Neutrophil (primary cell): Measurements from ENCODE around the gene TSPAN3.

Experiments used
- H3K27ac ChIP-seq: fragments of 200-600 bp; sonication (generic); 2 replicates; pipeline ENCODE4 v1.5.1; 2016; ENCODE audit warnings: mild to moderate bottlenecking, moderate library complexity
- H3K27me3 ChIP-seq: fragments of 200-600 bp; sonication (generic); 2 replicates; pipeline ENCODE4 v1.6.0; 2016; ENCODE audit warnings: mild to moderate bottlenecking
- H3K36me3 ChIP-seq: fragments of 200-600 bp; sonication (generic); 2 replicates; pipeline ENCODE4 v1.5.1; 2017
- H3K4me1 ChIP-seq, 2 experiments: fragments of 200-600 bp in 1 of 2; sonication (generic) in 1 of 2; 1 replicate in 1 of 2; 2 replicates in 1 of 2; pipeline versions ENCODE4 v1.5.1 to v1.6.1; 2013 to 2016; ENCODE audit warnings: low read depth in 1 of 2, low read length in 1 of 2, mild to moderate bottlenecking in 1 of 2, moderate library complexity in 1 of 2; ENCODE audit not compliant: control insufficient read depth in 1 of 2, insufficient read depth in 1 of 2
- H3K4me3 ChIP-seq, 2 experiments: fragments of 200-600 bp in 1 of 2; sonication (generic) in 1 of 2; 1 replicate in 1 of 2; 2 replicates in 1 of 2; pipeline ENCODE4 v1.5.1; 2013 to 2016; ENCODE audit warnings: low read depth in 1 of 2, low read length in 1 of 2, mild to moderate bottlenecking in 1 of 2, moderate library complexity in 1 of 2
- H3K9me3 ChIP-seq: fragments of 200-600 bp; sonication (generic); 2 replicates; pipeline ENCODE4 v1.5.1; 2016
- CTCF ChIP-seq: fragments of 200-600 bp; sonication (generic); IDR thresholded peaks from 2 replicates; pipeline ENCODE4 v1.5.1; 2016; ENCODE audit warnings: antibody characterized with exemption

The TSPAN3 gene

GRCh38 chr15:77027111-77027696 lies 43.7 kb downstream of the TSPAN3 start:
- no peaks in the 10 kb centered on the region for H3K9me3 ChIP-seq
- no peaks in the 10 kb centered on the region for H3K27me3 ChIP-seq
- TF ChIP-seq CTCF = no peak
- H3K27ac ChIP-seq = peak overlapping the region; percentile 94
- peaks cover 0 to 7% of the 10 kb centered on the region in 2 experiments for H3K4me1 ChIP-seq
- no peak overlapping the region for H3K4me3 ChIP-seq
- H3K36me3 ChIP-seq = peaks cover 100% of the 10 kb centered on the region

- H3K36me3 ChIP-seq = peaks cover 100% of the 10 kb centered on the region
Observed at GRCh38 chr15:77026501-77027110, 44.3 kb downstream of the TSPAN3 start.

GRCh38 chr15:77025941-77026411 lies 44.9 kb downstream of the TSPAN3 start:
- peaks cover 12 to 19% of the 10 kb centered on the region in 2 experiments for H3K4me1 ChIP-seq
- no peaks in the 10 kb centered on the region for H3K9me3 ChIP-seq
- no peak overlapping the region for H3K4me3 ChIP-seq
- H3K27me3 ChIP-seq = no peaks in the 10 kb centered on the region
- H3K27ac ChIP-seq = peak overlapping the region; percentile 94
- peaks cover 100% of the 10 kb centered on the region for H3K36me3 ChIP-seq
- no peak for TF ChIP-seq CTCF

More at GRCh38 chr15:77026501-77027110, 44.3 kb downstream of the TSPAN3 start:
- Histone ChIP-seq H3K4me1 (peaks cover 5 to 13% of the 10 kb centered on the region in 2 experiments), H3K27ac (peak overlapping the region; percentile 94), H3K27me3 (no peaks in the 10 kb centered on the region), H3K4me3 (no peak overlapping the region), H3K9me3 (no peaks in the 10 kb centered on the region)
- TF ChIP-seq CTCF = no peak

GRCh38 chr15:77025083-77025901 lies 45.6 kb downstream of the TSPAN3 start:
- no peaks in the 10 kb centered on the region for H3K27me3 ChIP-seq
- H3K36me3 ChIP-seq = peaks cover 100% of the 10 kb centered on the region
- no peaks in the 10 kb centered on the region for H3K9me3 ChIP-seq
- H3K4me3 ChIP-seq = no peak overlapping the region
- peak overlapping the region; percentile 94 for H3K27ac ChIP-seq
- TF ChIP-seq CTCF = no peak
- peaks cover 19 to 26% of the 10 kb centered on the region in 2 experiments for H3K4me1 ChIP-seq

- Histone ChIP-seq H3K27me3 (no peaks in the 10 kb centered on the region), H3K9me3 (no peaks in the 10 kb centered on the region), H3K27ac (peak overlapping the region; percentile 94), H3K4me1 (peaks cover 27 to 34% of the 10 kb centered on the region in 2 experiments), H3K36me3 (peaks cover 100% of the 10 kb centered on the region), H3K4me3 (no peak overlapping the region)
- peak; percentile 92 for TF ChIP-seq CTCF
Observed at GRCh38 chr15:77024273-77025082, 46.4 kb downstream of the TSPAN3 start.
